Colon (tissue), 2 donors: ENCODE measurements around the gene PLP2.

Source experiments
- FAIRE-seq: peaks from 2 replicates; lab custom pipeline; 2012; peaks lifted over from hg19 to GRCh38; lab: Jason Lieb, UNC
- donor health status: control.
- donor health status: control.

Gene PLP2

GRCh38 chrX:49186125-49187027 is 14.7 kb downstream of the PLP2 start, which contains the start of gene PRICKLE3:
Gene PRICKLE3 (minus strand): TSS chrX:49186373. CDS start chrX:49186297, 76 bp downstream.
- no peak for FAIRE-seq

GRCh38 chrX:49187028-49187394 is 15.3 kb downstream of the PLP2 start:
- FAIRE-seq, result no peak

GRCh38 chrX:49187526-49187925 is 15.8 kb downstream of the PLP2 start:
- no peak for FAIRE-seq

- FAIRE-seq, result no peak
Measured at GRCh38 chrX:49188468-49189076, 16.9 kb downstream of the PLP2 start.

- FAIRE-seq, result no peak
Measured at GRCh38 chrX:49189606-49190005, 17.9 kb downstream of the PLP2 start.

GRCh38 chrX:49190821-49191573 is 19.3 kb downstream of the PLP2 start:
- peak; percentile 100 for FAIRE-seq

GRCh38 chrX:49191574-49192011 is 19.9 kb downstream of the PLP2 start:
- FAIRE-seq, result no peak

- no peak for FAIRE-seq
Measured at GRCh38 chrX:49192722-49193328, 21.1 kb downstream of the PLP2 start.

- FAIRE-seq, result no peak
Measured at GRCh38 chrX:49193542-49193964, 21.9 kb downstream of the PLP2 start.

GRCh38 chrX:49197543-49198087 is 25.9 kb downstream of the PLP2 start:
- FAIRE-seq, result no peak

- FAIRE-seq, result no peak
Measured at GRCh38 chrX:49198540-49199314, 27.0 kb downstream of the PLP2 start.

- FAIRE-seq, result no peak
Measured at GRCh38 chrX:49199315-49199595, 27.6 kb downstream of the PLP2 start.

GRCh38 chrX:49199906-49200771 is 28.4 kb downstream of the PLP2 start, which contains the start of gene SYP:
Gene SYP (minus strand): TSS chrX:49200193. CDS start chrX:49200186, 7 bp downstream.
- no peak for FAIRE-seq

GRCh38 chrX:49202022-49202421 is 30.3 kb downstream of the PLP2 start:
- no peak for FAIRE-seq

- FAIRE-seq, result no peak
Measured at GRCh38 chrX:49203536-49203935, 31.8 kb downstream of the PLP2 start.

GRCh38 chrX:49204017-49204416 is 32.3 kb downstream of the PLP2 start:
- FAIRE-seq, result no peak

GRCh38 chrX:49204709-49205108 is 33.0 kb downstream of the PLP2 start:
- FAIRE-seq, result no peak

GRCh38 chrX:49205443-49205842 is 33.7 kb downstream of the PLP2 start:
- FAIRE-seq, result no peak

- no peak for FAIRE-seq
Measured at GRCh38 chrX:49206543-49206942, 34.8 kb downstream of the PLP2 start.

GRCh38 chrX:49208399-49208798 is 36.7 kb downstream of the PLP2 start:
- FAIRE-seq, result no peak
